Muscle layer of duodenum (tissue), 2 donors: ENCODE results near the gene PBRM1.

ENCODE experiments used
- H3K27ac ChIP-seq: one replicate; pipeline ENCODE4 v1.7.0; 2013; ENCODE audit warnings: mild to moderate bottlenecking, low read length
- H3K27me3 ChIP-seq: one replicate; pipeline ENCODE4 v1.7.0; 2013; ENCODE audit warnings: low read depth, mild to moderate bottlenecking, control low read depth, low read length
- H3K36me3 ChIP-seq, 2 donors: one replicate each; pipeline ENCODE4 v1.7.0; 2013; ENCODE audit warnings: low read length in 2 of 2, control low read depth in 1 of 2, mild to moderate bottlenecking in 1 of 2; ENCODE audit not compliant: insufficient read depth in 2 of 2, control insufficient read depth in 1 of 2
- H3K4me1 ChIP-seq, 2 donors: one replicate each; pipeline ENCODE4 v1.7.0; 2013; ENCODE audit warnings: low read length in 2 of 2, mild to moderate bottlenecking in 2 of 2, control low read depth in 1 of 2, moderate library complexity in 1 of 2; ENCODE audit not compliant: insufficient read depth in 2 of 2, control insufficient read depth in 1 of 2
- H3K4me3 ChIP-seq, 2 donors: one replicate each; pipeline ENCODE4 v1.7.0; 2013; ENCODE audit warnings: low read length in 2 of 2, low read depth in 1 of 2, mild to moderate bottlenecking in 1 of 2
- H3K9me3 ChIP-seq, 2 donors: one replicate each; pipeline ENCODE4 v1.7.0; 2013; ENCODE audit warnings: low read length in 2 of 2, control low read depth in 1 of 2, mild to moderate bottlenecking in 1 of 2; ENCODE audit not compliant: control insufficient read depth in 1 of 2
- donor health status: healthy.

PBRM1 gene

DNA sequence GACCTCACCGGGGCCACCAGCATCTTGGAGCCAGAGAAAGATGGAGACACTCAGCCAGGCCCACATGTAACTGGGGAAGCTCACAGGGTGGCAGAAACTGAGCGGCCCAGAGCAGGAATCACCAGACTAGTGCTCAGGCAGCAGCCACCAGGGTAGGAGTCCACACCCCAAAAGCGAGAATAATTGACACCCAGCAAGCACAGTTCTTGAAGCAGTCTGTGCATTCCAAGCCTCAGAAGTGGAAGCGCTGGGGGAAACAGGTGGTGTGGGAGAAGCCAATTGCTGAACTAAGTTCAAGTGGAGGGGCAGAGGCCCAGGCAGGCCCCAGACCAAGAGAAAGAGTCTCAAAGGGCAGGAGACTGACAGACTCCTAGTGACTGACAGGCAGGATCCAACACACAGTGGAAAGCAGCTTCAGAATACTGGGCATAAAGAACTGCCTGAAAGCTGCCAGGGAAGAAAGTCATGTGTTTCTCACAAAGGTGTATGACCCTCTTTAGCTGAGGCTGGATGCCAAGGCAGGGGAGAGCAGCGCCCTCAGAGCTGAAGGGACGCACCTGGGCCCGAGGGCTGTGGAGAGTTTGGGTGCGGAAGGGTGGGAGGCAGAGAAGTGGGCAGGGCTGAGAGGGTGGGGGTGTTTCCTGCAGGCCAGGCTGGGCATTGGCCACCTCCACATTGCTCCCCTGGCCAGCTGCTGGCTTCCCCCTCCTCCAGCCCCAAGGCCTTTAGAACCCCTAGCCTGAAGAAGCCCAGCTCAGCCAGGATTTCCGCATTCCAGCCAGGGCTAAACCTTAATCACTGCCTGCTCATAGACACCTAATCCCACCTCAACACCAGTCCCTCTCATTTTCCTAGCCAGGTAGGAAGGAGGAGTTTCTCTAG, 159.8 kb downstream of the PBRM1 start:
- Histone ChIP-seq H3K9me3 (no peaks in the 10 kb centered on the region), H3K27ac (no peak overlapping the region), H3K4me3 (no peak overlapping the region), H3K36me3 (peaks cover 0 to 9% of the 10 kb centered on the region in 2 donors), H3K27me3 (no peaks in the 10 kb centered on the region), H3K4me1 (no peaks in the 10 kb centered on the region)

DNA sequence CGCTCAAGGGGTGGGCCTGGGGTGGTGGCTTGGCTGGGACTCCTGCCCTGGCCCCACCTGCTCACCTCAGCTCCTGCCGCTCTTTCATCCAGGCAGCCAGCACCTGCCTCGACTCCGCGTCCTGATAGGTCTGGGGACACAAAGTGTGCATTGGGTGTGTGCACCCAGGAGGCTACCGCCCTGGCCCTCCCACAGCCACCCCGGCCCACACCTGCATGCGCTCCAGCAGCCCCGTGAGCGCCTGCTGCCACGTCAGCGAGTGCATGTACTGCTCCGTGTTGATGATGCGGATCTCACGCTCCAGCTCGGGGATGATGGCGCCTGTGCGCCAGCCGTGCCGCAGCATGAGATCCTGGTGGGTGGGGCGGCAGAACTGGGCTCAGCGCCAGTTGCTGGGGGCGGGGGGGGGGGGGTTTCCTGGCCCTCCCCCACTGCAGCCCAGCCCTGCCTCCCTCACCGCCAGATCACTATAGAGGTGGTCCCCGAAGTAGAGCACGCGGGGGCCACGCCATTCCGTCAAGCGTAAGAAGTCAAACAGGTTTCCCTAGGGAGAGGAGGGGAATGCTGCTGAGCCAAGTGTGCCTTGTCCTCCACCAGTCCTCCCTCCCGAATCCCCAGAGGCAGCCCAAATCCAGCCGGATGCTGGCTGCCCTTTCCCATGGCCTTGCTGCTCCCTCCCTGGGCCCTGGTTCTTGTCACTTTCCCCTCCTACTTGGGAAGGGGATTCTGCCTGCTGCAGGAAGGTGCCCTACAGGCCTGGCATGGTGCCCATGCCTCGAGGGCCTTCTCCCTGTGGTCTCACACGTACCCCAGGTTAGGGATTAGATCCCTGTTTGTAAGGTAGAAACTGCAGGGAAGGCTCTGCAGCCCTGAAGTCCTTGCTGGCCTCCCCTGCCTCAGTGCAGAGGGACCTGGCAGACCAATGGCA, 160.7 kb downstream of the PBRM1 start:
- Histone ChIP-seq H3K4me1 (no peaks in the 10 kb centered on the region), H3K4me3 (no peak overlapping the region), H3K36me3 (peaks cover 0 to 9% of the 10 kb centered on the region in 2 donors), H3K27me3 (no peaks in the 10 kb centered on the region), H3K27ac (no peak overlapping the region), H3K9me3 (no peaks in the 10 kb centered on the region)

DNA sequence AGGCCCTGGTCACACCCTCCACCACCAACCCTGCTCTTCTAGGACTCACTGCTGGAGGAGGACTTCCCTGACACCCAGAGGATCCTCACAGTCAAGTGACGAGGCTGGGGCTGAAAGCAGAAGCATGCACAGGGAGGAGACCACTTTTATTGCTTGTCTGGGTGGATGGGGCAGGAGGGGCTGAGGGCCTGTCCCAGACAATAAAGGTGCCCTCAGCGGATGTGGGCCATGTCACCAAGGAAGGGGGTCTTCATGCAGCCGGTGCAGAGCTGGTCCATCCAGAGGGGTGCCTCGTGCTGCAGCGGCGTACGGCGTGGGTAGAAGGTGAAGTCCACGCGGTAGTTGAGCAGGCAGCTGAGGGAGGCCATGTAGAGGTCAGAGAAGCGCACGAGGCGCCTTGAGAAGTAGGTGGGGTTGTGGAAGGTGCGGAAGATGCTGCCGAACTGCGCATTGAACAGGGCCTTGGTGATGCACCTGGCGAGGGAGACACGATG, 161.4 kb downstream of the PBRM1 start:
- no peaks in the 10 kb centered on the region for H3K4me1 ChIP-seq
- H3K4me3 ChIP-seq: no peak overlapping the region
- H3K27ac ChIP-seq: no peak overlapping the region
- H3K27me3 ChIP-seq: no peaks in the 10 kb centered on the region
- no peaks in the 10 kb centered on the region for H3K9me3 ChIP-seq
- peaks cover 4 to 9% of the 10 kb centered on the region in 2 donors for H3K36me3 ChIP-seq

DNA sequence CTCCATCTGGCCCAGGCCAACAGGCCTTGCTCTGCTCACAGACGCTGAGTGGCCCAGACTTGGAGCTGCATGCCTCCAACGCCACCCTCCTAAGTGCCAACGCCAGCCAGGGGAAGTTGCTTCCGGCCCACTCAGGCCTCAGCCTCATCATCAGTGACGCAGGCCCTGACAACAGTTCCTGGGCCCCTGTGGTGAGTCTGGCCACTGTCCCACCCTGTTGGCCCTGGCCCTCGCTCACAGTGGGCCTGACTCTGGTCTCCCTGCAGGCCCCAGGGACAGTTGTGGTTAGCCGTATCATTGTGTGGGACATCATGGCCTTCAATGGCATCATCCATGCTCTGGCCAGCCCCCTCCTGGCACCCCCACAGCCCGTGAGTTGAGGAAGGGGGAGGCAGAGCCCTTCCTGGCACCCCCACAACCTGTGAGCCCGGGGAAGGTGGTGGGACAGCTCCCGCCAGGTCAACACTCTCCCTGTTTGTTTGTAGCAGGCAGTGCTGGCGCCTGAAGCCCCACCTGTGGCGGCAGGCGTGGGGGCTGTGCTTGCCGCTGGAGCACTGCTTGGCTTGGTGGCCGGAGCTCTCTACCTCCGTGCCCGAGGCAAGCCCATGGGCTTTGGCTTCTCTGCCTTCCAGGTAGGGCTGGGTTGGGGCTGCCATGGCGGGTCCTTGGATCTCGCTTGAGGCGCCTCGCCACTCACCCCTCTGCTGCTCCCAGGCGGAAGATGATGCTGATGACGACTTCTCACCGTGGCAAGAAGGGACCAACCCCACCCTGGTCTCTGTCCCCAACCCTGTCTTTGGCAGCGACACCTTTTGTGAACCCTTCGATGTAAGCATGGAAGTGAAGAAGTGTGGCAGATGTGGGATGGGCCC, 162.1 kb downstream of the PBRM1 start:
- H3K27ac ChIP-seq: no peak overlapping the region
- no peaks in the 10 kb centered on the region for H3K4me1 ChIP-seq
- H3K27me3 ChIP-seq: no peaks in the 10 kb centered on the region
- no peaks in the 10 kb centered on the region for H3K9me3 ChIP-seq
- peaks cover 4 to 9% of the 10 kb centered on the region in 2 donors for H3K36me3 ChIP-seq
- no peak overlapping the region for H3K4me3 ChIP-seq

DNA sequence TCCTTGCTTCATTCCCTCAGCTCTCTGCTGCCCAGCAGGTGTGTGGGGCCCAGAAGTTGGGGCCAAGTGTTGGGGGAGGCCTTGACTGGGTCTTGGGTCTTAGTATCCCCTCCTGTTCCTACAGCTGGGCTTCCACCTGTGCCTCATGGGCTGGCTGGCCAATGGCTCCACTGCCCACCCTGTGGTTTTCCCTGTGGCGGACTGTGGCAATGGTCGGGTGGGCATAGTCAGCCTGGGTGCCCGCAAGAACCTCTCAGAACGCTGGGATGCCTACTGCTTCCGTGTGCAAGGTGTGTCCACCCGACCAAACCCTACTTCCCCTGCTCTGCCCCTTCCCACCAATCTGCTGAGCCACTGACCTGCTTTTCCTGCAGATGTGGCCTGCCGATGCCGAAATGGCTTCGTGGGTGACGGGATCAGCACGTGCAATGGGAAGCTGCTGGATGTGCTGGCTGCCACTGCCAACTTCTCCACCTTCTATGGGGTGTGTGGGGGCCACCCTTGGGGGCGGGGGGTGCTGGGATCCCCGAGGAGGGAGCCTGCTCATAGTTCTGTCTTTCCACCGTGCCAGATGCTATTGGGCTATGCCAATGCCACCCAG, 163.0 kb downstream of the PBRM1 start:
- no peaks in the 10 kb centered on the region for H3K9me3 ChIP-seq
- no peak overlapping the region for H3K4me3 ChIP-seq
- peaks cover 4 to 5% of the 10 kb centered on the region in 2 donors for H3K36me3 ChIP-seq
- no peaks in the 10 kb centered on the region for H3K4me1 ChIP-seq
- no peaks in the 10 kb centered on the region for H3K27me3 ChIP-seq
- no peak overlapping the region for H3K27ac ChIP-seq

DNA sequence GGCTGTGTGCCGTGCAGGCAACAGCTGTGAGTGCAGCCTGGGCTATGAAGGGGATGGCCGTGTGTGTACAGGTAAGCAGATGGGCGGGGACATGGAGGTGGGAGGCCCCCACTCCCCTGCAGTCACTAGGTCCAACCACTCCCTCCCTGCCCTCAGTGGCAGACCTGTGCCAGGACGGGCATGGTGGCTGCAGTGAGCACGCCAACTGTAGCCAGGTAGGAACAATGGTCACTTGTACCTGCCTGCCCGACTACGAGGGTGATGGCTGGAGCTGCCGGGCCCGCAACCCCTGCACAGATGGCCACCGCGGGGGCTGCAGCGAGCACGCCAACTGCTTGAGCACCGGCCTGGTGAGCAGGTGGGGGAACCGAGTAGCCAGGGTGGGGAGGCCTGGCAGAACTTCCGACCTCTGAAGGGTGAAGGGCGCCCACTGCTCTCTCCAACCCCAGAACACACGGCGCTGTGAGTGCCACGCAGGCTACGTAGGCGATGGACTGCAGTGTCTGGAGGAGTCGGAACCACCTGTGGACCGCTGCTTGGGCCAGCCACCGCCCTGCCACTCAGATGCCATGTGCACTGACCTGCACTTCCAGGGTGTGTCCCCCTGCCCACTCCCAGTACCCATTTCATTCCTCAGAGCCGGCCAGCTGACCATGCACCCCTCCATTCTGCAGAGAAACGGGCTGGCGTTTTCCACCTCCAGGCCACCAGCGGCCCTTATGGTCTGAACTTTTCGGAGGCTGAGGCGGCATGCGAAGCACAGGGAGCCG, 163.6 kb downstream of the PBRM1 start:
- Histone ChIP-seq H3K36me3 (peaks cover 0 to 4% of the 10 kb centered on the region in 2 donors), H3K9me3 (no peaks in the 10 kb centered on the region), H3K4me1 (no peaks in the 10 kb centered on the region), H3K27ac (no peak overlapping the region), H3K27me3 (no peaks in the 10 kb centered on the region), H3K4me3 (no peak overlapping the region)

DNA sequence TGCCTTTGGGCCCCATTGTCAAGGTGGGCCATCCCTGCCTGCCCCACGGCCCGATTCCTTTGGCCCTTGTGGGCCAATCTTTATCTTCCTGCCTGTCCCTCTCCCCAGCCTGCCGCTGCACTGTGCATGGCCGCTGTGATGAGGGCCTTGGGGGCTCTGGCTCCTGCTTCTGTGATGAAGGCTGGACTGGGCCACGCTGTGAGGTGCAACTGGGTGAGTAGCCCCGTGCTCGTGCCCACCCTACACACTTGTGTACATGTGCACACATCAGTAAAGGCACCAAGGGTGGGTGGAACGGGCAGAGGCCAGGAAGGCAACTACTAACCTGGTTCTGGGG, 164.3 kb downstream of the PBRM1 start:
- Histone ChIP-seq H3K4me1 (no peaks in the 10 kb centered on the region), H3K4me3 (no peak overlapping the region), H3K27me3 (no peaks in the 10 kb centered on the region), H3K27ac (no peak overlapping the region), H3K9me3 (no peaks in the 10 kb centered on the region), H3K36me3 (peaks cover 0 to 4% of the 10 kb centered on the region in 2 donors)

DNA sequence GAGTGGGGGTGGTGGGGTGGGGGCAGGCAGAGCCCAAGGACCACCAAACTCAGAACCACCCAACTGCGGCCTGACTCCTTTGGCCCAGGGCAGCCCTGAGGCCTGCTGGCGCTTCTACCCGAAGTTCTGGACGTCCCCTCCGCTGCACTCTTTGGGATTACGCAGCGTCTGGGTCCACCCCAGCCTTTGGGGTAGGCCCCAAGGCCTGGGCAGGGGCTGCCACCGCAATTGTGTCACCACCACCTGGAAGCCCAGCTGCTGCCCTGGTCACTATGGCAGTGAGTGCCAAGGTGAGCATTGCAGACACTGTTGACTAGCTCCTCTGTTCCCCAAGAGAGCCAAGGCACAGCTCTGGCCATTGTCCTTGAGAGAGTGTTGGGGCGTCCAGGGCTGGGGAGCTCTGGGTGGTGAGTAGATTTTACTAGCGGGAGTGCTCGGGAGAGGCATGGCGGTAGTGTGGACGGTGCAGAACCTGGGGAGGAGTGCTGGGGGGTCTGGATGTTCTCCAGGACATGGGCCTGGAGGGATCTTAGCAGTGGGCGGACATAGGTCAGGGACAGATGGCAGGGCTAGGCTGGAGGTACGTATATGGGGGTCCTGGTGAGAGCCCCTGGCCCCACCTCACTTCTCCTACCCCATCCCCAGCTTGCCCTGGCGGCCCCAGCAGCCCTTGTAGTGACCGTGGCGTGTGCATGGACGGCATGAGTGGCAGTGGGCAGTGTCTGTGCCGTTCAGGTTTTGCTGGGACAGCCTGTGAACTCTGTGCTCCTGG, 164.8 kb downstream of the PBRM1 start:
- no peak overlapping the region for H3K27ac ChIP-seq
- no peak overlapping the region for H3K4me3 ChIP-seq
- H3K9me3 ChIP-seq: no peaks in the 10 kb centered on the region
- H3K4me1 ChIP-seq: no peaks in the 10 kb centered on the region
- no peaks in the 10 kb centered on the region for H3K27me3 ChIP-seq
- peaks cover 0 to 4% of the 10 kb centered on the region in 2 donors for H3K36me3 ChIP-seq

DNA sequence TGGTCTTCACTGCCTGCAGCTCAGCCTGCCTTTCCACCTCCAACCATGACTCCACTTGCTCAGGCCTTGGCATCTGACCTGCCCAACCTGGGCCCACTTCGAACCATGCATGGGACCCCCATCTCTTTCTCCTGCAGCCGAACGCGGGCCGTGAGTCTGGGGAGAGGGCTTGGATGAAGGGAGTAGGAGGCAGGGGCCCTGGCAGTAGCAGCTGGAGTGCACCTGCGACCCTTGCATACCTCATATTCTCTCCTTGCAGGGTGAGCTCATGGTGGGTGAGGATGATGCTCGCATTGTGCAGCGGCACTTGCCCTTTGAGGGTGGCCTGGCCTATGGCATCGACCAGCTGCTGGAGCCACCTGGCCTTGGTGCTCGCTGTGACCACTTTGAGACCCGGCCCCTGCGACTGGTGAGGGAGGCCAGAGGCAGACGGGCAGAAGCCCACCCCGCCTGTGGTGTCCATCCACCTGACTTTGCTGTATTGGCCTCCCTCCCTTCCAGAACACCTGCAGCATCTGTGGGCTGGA, 165.5 kb downstream of the PBRM1 start:
- H3K36me3 ChIP-seq: peaks cover 0 to 4% of the 10 kb centered on the region in 2 donors
- H3K27ac ChIP-seq: no peak overlapping the region
- no peaks in the 10 kb centered on the region for H3K27me3 ChIP-seq
- H3K9me3 ChIP-seq: no peaks in the 10 kb centered on the region
- no peaks in the 10 kb centered on the region for H3K4me1 ChIP-seq
- H3K4me3 ChIP-seq: no peak overlapping the region
